A549 treated with Hydrocortisone at 1 μM for 4 hours (cell line): ENCODE results near the gene UBAP1. TPM values are rescaled to one million over a fixed set of nuclear protein-coding genes. Genes with fewer than 3 reads are reported as not detected.

Experiments
- total RNA-seq: library from RNA; stranded (reverse); fragments of 200-300 nt; extraction: Qiagen RNA extraction; gene quantifications from 5 replicates; pipeline ENCODE4 v1.2.3, GENCODE V29; 2022

Gene UBAP1
- 45.7 to 59.4 TPM (median 52.6 TPM) in 5 replicates for total RNA-seq

DNA sequence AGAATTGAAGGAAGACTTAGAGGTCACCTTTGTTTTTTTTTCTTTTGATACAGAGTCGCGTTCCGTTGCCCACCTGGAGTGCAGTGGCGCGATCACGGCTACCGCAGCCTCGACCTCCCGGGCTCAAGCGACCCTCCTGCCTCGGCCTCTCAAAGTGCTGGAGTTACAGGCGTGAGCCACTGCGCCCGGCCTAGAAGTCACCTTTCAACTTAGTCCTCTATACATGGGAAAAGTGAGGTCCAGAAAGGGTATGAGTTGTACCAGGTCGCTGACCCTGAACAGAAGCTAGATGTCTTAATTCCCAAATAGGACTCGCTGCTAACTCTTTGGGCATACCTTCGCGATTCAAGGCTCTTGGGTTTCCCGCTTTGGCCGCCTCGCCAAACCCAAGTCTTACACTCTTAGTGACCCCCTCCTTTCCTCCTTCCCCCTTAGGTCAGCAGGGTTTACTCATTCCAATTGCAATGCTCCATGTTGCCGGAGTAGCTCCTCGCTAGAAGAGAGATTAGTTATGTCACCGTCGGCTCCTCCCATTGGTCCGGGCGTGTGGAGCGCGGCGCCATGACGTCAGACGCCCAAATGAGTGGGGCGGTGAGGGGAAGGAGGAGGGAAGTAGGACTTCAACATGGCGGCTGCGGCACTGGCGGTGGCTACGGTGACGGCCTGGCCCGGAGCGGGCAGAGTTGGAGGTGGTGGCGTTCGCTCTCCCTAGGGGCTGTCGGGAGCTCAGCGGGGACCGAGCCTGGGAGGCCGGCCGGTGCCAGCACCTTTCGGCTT, at the start of gene UBAP1:
Gene UBAP1, plus strand, starts transcription at position 608 of the 777 bp plus-strand sequence. CDS start 41,872 bp downstream, outside the sequence.

Other genes with a start within 250 kb of the UBAP1 start
- gene UBAP2, start 130.2 kb upstream of the UBAP1 start, total RNA-seq = 41.3 to 46.0 TPM (median 44.3 TPM) in 5 replicates
- gene DCAF12, start 52.3 kb upstream of the UBAP1 start, total RNA-seq = 35.3 to 47.1 TPM (median 40.1 TPM) in 5 replicates
- 3.0 to 3.5 TPM (median 3.3 TPM) in 5 replicates for gene KIF24, start 150.2 kb downstream of the UBAP1 start, total RNA-seq
- gene NUDT2, start 150.5 kb downstream of the UBAP1 start, total RNA-seq = 23.2 to 24.9 TPM (median 23.5 TPM) in 5 replicates
- gene MYORG, start 197.9 kb downstream of the UBAP1 start, total RNA-seq = 4.3 to 7.3 TPM (median 6.4 TPM) in 5 replicates